ENCODE results near the gene TMEM100.

The TMEM100 gene

DNA sequence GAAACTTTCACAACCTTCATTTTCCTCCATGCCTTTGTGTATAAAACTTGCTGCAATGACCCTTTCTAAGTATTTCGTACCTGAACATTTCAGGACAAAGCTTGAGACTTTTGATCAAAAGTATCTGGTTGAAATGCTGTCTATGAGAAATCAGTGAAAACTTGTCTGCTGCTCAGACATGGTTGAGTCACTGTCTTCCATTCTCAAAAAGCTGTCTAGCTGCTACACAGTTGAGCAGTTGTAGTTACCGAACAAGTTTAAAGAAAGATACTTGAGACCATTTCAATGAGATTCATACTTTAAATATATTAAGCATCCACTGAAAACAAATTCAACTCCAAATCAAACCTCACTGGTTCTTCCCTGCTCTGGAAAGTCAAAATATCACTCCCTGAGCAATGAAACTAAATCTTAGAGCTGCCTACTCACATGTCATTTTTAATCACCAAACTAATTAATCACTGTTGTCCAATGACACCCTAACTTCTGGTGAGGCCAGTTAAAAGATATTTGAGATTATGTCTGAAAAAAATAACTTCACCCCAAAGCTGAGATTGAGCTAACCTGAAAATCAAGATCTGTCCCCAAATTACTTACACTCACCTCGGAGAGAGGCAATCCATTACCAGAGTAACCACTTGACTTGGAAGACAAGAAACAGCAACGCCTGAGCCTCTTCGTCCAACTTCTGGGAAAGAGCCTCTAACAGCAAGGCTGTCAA, 488 bp downstream of the TMEM100 start:
- H3K4me3 ChIP-seq (ENCODE audit: low read depth, low read length), result peak overlapping the region; percentile 39
- no peak for DNase-seq (ENCODE audit: low read depth)

DNA sequence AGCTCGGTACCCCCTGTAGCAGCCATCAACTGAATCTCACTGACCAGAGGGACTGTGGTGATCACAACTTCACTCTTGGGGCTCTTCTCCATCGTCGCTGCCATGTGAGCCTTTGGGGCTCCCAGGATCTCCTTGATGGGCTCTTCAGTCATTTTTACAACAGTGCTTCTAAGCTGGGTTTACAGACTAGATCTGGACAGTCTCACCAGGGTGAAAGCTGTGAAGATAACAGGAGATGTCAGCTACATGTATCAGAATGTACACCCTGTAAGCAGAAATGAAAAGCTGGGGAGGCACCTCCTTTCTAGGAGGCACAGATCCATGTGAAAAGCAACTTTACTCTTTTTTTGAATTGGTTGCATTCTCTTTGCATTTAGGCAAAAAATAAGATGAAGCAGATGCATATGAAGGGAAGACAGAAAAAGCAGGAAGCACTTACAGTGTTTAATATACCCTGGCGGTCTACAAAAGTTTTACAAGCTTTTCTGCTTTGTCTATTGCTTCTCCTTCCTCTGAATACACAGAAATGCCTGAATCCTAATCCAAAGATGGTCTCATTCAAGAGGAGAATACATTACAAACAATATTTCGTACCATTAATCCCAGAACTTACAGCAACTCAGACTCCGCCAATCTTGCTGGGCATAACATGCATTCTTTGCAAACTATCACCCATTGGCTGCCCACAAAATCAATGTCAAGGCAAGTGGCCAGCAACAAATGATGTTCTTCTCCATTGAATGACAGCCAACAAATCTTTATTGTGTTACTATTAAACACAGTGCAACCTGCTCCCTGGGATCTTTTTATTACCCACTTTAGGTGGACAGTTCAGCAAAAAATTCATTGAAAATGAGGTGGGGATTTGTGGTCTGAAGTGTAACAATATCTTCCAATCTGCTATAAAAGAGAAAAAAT, 1.5 kb downstream of the TMEM100 start:
- no peak overlapping the region for H3K4me3 ChIP-seq (ENCODE audit: low read depth, low read length)
- no peak for DNase-seq (ENCODE audit: low read depth)

DNA sequence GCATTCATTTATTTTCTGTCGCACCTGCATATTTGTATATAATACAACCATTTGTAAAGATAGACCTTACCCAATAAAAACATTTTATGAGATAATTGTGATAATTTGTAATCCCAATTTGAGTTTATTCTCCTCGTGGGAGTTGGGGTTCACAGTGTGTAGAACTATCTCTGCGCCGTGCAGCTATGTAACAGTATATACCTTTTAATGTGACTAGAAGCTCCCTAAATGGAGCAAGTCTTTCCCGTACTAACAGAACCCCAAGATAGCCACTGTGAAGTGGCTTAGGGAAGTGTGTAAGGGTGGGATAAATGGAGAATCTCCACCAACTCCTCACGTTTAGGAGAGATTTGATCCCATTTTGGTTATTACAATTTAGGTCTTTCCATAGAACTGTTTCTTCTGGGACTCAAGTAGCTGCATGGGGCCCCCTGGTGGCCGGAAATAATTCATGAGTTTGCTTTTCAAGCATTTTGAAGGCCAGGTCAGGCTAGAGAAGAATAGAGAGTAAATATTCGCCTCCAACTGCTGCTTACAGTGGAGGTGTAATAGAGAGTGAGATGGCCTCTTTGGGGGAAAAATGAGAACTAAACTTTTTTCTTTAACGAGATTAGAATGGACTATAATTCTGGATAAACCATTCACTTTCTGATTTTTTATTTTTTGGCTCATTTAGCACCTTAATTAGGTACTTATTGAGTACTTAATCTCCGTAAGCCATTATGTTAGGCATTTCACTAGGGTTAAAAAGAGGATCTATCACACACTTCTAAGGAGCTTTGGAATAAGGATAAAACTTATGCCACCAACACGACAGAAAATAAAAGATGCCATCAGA, 4.5 kb downstream of the TMEM100 start:
- no peak overlapping the region for H3K4me3 ChIP-seq (ENCODE audit: low read depth, low read length)
- DNase-seq (ENCODE audit: low read depth), result no peak

DNA sequence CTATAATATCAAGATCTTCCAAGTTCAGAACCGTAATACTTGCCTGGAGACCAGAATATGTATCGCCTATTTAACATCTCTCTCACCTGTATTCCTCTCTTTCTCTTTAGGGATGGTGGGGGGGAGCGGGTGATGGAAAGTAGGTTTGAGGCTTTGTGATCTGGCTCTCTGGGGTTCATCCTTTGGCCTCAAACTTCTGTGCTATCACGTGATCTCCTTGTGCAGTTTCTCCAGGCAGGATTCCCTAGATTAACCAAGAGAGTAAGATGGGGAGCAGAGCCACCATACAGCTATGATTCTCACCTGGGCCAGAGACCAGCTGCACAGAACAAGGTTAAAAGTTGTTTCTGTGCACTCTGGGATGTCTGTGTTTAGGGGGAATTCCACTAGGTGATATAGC, 5.2 kb downstream of the TMEM100 start:
- no peak for DNase-seq (ENCODE audit: low read depth)
- H3K4me3 ChIP-seq (ENCODE audit: low read depth, low read length), result no peak overlapping the region

DNA sequence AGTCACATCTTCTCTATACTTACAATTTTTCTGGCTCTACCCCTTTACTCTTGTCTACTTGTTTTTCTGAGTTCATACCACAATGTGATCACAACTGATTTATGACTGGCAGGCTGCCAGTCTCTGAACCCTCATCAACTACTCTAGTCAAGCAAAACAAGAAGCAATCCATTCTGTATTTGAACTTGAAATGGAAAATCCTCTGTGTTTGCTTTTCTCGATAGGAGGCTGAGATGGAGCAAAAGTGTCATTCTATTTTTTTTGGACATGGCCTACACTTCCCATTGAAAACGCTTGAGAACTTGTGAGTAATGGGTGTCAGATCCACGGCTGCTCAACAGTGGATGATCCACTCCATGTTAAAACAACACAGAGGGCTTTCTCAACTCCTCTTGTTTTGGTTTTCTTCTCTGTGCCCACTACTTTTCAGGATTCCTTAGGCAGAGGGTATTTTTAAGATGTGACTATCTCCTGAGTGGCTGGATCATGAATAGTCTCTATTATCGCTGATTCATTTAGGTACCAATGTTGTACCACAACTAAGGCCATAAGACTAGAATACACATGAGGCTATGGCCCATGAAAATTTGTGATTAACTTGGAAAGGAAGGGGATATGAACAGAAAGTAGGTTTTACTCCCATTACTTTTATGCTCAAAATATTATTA, 11.7 kb downstream of the TMEM100 start:
- no peak for DNase-seq (ENCODE audit: low read depth)
- H3K4me3 ChIP-seq (ENCODE audit: low read depth, low read length), result no peak overlapping the region

DNA sequence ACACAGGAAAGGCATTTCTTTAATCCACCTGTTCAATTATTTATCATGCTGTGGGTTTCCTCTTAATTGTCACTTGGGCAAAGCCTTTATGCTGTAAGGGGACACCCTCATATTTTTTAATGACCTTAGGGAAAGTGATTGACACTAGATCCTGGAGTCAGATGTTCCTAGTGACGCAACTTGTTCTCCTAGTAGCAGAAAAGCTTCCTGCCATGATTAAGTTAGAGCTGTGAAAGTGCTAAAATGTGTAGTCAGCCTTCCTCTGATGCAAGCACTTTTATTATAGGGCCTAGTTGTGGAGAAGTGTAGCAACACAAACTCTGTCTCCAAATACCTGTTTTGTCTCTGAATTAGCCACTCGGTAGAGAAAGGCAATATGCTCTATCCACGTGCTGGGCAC, 12.3 kb downstream of the TMEM100 start:
- H3K4me3 ChIP-seq (ENCODE audit: low read depth, low read length), result no peak overlapping the region
- peak; percentile 53 for DNase-seq (ENCODE audit: low read depth)

DNA sequence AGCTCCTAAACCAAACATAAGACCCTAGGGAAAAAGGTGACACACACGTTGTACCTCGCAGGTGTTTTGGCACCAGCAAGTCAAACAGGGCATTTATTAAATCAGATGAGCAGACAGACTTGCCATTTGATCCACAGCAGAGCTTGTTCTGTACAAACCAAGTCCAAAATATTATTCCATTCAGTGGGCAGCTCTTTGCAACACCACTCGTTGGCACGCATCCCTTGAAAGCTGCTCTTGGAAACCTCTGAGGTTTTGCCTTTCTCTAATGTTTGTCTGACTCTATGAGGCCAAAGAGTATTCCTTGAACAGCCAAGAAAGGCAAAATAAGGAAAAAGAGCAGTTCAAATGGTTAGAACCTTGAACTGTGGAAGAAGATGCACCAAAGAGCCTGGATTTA, 12.7 kb downstream of the TMEM100 start:
- DNase-seq (ENCODE audit: low read depth), result no peak
- H3K4me3 ChIP-seq (ENCODE audit: low read depth, low read length), result no peak overlapping the region

DNA sequence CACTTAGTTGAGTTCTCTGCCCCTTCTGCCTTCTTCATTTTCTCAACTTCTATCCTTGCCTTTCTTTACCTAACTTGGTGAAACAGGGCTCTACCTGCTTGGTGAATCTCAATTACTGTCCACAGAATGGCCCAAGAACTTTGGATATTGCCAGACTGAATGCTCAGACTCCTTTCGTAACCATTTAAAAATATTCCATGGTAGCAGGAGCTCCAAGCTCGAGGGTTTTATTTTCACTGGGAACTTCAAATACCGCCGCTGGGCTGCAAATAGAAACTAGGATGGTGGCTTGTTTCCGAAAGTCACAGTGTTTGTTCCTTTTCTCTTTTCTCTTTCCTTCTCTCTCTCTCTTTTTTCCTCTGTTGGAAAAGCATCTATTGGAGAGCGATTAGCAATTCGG, 13.2 kb downstream of the TMEM100 start:
- no peak for DNase-seq (ENCODE audit: low read depth)
- no peak overlapping the region for H3K4me3 ChIP-seq (ENCODE audit: low read depth, low read length)

DNA sequence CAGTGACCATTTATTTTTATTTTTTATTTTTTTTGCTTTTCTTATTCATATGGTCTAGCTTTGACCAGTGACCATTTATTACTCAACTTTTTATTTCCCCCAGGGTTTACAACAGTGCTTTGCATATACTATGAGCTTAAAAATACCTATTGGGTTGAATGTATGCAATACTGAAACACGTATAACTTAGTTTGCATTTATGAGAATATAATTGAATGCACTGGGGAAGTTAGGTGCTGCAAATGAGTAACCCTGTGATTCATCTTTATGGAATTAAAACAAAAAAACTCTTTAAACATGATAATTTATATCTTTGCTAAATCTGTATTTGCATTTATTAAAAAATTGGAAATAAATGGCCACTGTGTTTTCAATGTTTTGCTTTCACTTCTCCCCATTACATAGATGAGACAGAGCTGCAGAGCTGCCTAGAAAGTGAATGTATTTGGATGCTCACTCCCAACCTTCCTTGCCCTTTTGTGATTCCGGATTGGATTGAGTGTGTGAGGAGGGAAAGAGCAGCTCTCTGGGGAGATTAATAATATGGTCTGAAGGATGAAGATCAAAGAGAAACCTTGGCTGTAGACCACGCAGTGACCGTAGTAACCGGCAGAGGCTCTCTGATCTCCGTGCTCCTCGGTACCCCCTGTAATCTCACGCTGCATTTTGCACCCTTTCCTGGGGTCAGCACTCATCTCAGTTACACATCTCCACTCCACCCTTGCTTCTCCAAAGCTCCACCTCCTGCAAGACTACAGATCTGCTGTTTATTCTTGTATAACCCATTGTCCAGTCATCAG, 14.3 kb downstream of the TMEM100 start:
- no peak for DNase-seq (ENCODE audit: low read depth)
- peak overlapping the region; percentile 18 for H3K4me3 ChIP-seq (ENCODE audit: low read depth, low read length)

DNA sequence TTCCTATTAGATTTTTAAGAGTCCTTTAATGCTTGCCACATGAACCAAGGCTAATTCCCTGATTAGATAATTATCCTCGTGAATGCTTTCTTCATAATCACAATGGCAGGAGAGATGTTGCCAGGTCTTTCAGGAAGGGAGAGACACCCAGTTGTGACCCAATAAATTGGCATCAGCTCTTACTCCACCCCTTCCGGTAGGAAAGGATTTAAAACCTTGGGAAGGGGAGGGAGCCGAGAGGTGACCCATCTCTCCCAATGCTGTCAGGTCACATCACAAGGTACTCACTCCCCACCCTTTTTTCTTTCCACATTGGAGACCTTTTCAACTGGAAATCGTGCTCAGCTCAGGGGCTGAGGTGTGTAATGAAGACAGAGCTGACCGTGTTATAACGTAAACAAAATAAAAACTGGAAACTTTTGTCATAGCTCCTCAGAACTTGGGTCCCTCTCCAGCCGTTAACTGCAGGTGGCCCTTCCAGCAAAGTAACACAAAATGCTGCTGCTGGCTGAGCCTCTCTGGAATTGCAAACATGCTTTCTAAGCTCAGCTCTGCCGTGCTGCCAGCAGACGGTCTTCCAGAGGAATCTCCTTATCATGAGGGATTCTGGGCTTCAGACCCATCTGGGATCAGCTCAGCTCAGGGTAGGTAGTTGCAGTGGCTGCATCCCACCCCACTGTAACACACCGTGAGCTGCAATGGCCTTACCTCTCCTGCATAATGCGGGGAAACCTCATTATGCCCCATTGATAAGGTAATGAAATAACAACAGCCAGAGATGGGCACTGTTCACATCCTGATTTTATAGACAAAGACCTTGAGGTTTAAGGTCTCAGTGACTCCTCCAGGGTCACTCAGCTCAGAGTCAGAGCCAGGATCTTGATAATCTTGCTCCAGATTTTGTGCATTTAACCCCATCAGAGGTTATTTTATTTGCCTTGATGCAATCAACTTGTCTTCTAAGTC, 15.6 kb downstream of the TMEM100 start:
- DNase-seq (ENCODE audit: low read depth), result no peak
- H3K4me3 ChIP-seq (ENCODE audit: low read depth, low read length), result no peak overlapping the region

DNA sequence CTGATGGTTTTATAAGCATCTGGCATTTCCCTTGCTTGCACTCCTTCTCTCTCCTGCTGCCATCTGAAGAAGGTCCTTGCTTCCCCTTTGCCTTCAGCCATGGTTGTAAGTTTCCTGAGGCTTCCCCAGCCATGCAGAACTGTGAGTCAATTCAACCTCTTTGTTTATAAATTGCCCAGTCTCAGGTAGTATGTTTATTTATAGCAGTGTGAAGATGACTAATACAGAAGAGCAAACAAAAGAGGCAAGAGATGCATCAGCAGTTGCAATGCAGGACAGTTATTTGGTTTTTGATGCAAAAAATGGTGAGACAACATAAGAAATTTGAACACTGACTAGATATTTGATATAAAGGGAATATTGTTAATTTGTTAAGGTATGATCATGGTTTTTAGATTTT, 16.8 kb downstream of the TMEM100 start:
- no peak for DNase-seq (ENCODE audit: low read depth)

DNA sequence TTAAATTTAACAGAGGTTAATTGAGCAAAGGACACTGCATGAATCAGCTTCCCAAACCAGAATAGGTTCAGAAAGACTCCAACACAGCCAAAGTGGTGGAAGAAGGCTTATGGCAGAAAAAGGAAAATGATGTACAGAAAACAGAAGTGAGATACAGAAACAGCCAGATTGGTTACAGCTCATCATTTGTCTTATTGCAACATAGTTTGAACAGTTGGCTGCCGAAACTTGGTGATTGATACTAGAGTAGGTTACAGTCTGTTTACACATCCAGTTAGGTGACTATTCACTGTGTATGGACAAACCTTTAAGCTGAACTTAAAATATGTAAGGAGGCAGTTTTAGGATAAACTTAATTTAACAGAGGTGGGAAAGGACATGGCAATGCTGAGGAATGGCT, 18.3 kb downstream of the TMEM100 start:
- no peak for DNase-seq (ENCODE audit: low read depth)
- H3K4me3 ChIP-seq (ENCODE audit: low read depth, low read length), result no peak overlapping the region

More for the DNA sequence above, 16.8 kb downstream of the TMEM100 start:
- H3K4me3 ChIP-seq (ENCODE audit: low read depth, low read length), result no peak overlapping the region

DNA sequence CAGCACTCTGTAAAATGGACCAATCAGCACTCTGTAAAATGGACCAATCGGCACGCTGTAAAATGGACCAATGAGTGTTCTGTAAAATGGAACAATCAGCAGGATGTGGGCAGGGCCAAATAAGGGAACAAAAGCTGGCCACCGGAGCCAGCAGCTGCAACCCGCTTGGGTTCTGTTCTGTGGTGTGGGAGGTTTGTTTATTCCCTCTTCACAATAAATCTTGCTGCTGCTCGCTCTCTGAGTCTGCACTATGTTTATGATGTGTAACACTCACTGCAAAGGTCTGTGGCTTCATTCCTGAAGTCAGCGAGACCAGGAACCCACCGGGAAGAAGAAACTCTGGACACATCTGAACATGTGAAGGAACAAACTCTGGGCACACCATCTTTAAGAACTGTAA, 20.5 kb downstream of the TMEM100 start:
- DNase-seq (ENCODE audit: low read depth), result no peak
- no peak overlapping the region for H3K4me3 ChIP-seq (ENCODE audit: low read depth, low read length)

DNA sequence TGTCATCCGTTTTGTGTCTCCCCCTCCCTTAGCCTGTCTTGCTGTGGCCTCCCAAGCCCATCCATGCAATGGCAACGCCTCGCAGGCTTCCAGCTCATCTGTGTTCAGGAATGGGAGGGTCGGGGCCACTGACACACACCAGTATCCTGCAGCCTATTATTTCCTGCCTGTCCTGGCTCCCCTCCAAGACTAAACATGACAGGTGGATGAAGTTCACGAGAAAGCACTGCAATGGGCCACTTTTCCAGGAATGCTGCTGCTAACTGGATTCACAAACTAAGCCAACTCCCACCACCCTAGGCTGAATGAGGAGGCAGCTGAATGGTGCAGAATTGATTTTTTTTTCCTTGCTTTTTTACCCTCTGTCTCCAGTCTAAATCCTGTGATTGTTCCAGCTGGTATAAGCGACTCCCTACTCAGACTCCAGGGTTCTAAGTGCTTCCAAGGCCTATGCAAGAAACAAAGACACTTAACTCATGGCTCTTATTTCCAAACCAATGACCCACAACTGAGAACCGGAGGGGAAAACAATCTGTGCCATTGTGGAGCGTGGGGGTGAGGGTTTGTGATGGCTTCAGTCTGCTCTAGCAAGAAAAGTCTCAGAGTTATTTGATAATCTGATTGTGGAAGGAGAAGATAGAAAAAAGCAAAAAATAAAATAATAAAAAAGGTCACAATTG, 23.3 kb downstream of the TMEM100 start:
- no peak overlapping the region for H3K4me3 ChIP-seq (ENCODE audit: low read depth, low read length)
- DNase-seq (ENCODE audit: low read depth), result no peak

DNA sequence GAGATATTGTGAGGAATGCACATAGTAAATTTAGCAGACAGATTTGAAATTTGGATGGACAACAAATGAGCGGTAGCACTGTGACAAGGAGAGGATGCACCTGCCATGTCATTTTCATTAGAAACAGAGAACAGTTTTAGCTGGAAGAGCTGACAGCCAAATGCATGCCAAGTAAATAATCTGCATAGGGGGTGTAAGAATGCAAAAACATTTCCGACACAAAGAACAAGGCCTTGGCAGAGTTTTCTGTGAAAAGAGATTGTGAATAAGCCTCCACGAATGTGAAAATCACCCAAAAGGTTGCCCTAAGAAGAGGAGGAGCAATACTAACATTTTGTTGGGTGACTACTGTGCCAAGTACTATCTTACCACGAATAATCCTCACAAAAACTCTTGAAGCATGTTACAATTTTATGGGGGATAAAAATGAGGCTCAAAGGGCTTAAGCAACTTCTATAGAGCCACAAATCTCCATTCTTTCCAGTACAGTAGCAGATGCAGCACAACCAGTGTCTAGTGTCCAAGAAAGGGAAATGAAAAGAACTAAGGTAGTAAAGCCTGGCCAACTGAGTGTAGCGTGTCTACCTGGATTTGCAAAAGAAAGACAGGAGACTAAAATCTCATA, 28.3 kb downstream of the TMEM100 start:
- H3K4me3 ChIP-seq (ENCODE audit: low read depth, low read length), result no peak overlapping the region
- no peak for DNase-seq (ENCODE audit: low read depth)

Measured in skeletal muscle cell (primary cell).